GM19193 (cell line): ENCODE measurements around the gene EIF4E.

Experiments used
- POLR2A ChIP-seq: IDR thresholded peaks from 4 replicates; pipeline ENCODE4 v1.6.1; 2011; ENCODE audit not compliant: insufficient read depth, insufficient read length; ENCODE audit errors: extremely low read depth

Gene EIF4E

DNA sequence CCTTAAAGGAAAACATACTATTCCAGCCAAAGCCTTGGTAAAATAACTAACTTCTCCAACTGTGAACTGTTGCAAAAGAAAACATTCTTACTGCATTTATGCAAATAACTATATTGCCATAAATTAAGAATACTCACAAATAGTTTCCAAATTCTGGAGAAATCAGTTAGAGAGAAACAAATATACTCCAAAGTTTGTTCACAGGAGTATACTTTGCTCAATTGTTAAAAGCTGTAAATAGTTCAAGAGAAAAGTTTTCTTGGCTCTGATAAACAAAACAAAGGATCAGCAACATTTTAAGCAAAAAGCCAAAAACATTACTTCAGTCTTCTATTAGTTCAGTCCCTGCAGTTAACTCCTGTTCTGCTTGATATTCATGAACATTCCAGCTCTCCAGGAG lies 83.0 kb downstream of the EIF4E start:
- no peak for TF ChIP-seq POLR2A

DNA sequence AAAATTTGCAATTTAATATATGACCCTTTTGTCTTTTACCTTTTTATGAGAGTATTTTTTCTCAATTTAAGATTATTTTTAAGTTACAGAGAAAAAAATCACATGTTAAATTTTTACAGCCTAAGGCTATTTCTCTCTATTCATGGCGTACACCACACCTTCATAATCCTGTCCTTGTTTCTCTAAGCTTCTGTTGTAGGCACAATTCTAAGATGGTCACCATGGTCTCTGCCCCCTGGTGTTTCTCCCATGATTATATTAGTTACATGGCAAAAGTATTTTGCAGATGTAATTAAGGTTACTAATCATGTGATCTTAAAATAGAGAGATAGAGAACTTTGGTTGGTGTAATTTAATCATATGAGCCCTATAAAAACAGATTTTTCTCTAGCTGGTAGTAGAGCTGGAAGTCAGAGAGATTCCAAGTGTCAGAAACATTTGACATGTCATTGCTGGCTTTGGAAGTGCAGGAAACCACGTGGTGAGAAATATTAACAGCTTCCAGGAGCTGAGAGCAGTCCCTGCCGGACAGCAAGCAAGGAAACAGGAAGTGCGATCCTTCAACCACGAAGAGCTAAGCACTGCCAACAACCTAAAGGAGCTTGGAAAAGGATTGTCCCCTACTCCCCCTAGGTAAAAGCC lies 89.8 kb downstream of the EIF4E start:
- no peak for TF ChIP-seq POLR2A

DNA sequence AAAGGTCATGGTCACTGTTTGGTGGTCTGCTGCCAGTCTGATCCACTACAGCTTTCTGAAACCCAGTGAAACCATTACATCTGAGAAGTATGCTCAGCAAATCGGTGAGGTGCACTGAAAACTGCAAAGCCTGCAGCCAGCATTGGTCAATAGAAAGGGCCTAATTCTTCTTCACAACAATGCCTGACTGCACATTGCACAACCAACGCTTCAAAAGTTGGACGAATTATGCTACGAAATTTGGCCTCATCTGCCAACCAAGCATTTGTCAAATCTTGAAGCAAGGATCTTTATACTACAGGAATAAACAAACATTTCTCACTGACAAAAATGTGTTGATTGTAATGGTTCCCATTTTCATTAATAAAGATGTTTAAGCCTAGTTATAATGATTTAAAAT lies 90.4 kb downstream of the EIF4E start:
- TF ChIP-seq POLR2A: no peak

DNA sequence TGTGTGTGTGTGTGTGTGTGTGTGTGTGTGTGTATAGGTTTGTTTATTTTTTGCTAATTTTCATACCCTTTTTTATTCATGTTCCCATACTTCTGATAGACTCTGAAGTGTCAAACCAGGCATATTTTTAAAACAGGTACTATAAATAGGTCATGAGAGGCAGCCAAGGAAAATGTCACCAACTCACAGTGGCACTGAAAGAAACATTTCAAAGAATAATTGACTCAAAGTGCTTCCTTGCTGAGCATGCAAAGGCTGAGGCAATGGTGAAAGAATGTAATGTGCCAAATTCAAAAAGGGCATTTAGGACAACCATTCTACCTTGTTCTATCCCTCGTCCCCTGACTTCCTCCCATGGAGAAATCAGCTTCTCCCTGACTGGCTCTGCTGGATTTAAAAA lies 95.5 kb downstream of the EIF4E start:
- TF ChIP-seq POLR2A: no peak
